Right forelimb (tissue), 1 donor: ENCODE measurements around the gene CNIH4.
"Not testable (repeated sequence)": the region's sequence is repeated elsewhere in the genome, so short reads cannot be mapped to it uniquely, and the experiment has no call there.

Source experiments
- DNase-seq: peaks from one replicate; pipeline ENCODE4 v3.0.0-alpha.2; 2018

The CNIH4 gene

DNA sequence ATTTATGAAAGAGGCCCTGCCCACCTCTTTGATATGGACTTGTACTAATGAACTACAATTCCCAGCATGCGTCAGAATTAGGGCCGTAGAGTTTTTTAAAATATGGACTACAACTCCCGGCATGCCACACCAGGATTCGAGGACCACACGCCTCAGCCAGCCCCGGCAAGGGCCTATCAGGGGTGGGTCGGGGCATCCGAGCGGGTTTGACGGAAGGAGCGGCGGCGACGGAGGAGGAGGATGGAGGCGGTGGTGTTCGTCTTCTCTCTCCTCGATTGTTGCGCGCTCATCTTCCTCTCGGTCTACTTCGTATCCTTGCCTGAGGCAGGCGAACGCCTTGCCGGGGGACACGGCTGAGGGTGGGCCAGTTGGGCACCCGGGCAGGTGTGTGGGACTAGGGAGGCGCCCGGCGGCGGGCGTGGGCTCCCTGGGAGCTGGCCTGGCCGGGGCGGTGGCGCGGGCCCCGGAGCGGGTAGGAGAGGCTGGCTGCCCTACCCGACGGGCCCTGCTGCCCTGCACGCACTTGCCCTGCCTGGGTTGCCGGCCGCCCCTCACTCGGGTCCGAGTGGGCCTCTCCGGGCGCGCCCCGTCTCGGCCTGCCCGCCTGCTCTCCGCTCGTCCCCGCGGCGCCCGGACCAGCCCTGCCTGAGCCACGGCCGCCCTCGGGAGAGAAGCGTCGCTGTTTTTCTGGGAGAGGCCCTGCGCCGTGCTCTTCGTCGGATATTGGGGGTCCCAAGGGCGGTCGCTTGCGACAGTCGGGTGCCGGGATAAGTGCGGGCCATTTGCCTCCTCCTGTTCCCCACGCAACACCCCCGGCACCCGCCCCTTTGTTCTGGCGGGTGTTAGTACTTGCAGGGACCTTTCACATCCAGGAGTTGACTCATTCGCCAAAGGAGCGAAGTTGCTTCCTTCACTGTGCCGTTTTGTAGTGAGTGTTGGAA lies at the start of gene CNIH4:
TSS of gene CNIH4 (plus strand) at position 195 of the 941 bp plus-strand sequence. CDS start at position 241, 46 bp downstream.
- DNase-seq, result peak; percentile 92

DNA sequence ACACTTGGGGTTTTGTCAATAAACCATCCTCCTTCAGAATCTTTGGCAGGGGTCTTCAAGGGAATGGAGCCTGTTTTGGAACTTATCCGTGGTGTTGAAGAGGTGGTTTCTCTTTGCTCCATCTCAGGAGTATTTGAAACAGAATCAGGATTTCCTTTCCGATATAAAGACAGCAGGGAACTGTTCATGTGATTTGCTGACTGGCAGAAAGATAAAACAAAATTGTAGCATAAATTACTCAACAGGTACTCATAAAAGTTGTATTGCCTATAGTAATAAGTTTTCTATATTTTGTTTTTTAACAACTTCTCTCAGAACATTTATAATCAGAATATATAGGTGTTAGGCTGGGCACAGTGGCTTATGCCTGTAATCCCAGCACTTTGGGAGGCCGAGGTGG lies 48.6 kb upstream of the CNIH4 start:
- DNase-seq, result no peak

DNA sequence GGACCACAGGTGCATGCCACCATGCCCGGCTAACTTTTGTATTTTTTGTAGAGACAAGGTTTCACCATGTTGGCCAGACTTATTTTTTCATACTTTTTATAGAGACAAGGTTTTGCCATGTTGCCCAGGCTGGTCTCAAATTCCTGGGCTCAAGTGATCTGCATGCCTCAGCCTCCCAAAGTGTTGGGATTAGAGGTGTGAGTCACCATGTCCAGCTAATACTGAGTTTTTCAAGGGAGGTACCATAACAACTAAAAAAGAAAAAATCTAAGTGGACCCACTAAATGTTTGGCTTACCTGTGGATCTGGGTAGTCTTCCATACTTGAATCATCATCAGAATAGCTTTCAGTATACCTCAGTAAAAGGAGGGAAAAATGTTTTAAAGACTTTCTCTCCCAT lies 45.2 kb upstream of the CNIH4 start:
- not testable (repeated sequence) for DNase-seq

- no peak for DNase-seq
These were observed 44.7 kb upstream of the CNIH4 start for GRCh38 chr1:224312025-224312424.

- DNase-seq, result no peak
These were observed 39.2 kb upstream of the CNIH4 start for GRCh38 chr1:224317383-224318045.

GRCh38 chr1:224321706-224322105 lies 35.0 kb upstream of the CNIH4 start:
- DNase-seq, result no peak

DNA sequence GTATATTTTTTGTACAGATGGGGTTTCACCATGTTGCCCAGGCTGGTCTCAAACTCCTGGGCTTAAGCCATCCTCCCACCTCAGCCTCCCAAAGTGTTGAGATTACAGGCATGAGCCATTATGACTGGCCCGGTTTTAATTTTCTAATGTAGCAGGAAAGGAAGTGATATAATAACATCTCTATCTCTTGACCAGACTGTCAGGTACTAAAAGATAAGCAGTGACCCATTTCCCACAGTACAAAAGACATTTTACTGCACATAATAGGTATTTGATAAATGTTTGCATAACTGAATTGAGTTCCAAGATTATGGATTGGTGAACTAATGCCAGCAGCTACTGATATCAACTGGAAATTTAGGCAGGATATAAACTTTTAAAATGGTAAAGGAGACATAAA lies 30.7 kb upstream of the CNIH4 start:
- no peak for DNase-seq

DNA sequence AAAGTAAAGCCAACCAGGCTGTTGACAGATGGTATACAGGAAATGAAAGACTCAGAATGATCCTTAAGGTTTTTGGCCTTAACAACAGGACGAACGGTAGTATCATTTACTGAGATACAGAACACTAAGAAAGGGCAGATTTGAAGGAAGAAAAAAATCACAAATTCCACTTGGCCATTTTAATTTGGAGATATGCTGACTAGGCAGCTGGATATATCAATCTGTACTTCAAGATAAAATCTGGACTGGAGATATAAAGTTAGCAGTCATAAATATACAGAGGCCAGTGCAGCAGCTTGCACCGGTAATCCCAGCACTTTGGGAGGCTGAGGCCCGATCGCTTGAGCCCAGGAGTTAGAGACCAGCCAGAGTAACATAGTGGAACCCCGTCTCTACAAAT lies 28.0 kb upstream of the CNIH4 start:
- DNase-seq, result no peak

DNA sequence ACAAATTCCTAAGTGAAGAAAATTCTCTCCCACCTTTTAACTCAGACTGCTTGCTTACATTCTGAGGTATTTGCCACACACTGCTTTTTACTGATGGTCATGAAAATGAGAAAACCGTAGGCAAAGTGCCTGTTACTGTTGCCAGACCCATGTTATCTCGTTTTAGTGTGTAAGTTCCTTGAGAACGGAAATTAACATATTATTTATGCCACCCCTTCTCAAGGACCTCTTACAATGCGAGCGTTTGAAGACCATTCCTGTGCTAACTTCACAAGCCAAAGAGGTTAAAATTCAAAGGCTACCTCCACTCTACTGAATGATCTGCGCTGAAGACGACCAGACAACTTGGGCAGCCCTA lies 27.2 kb upstream of the CNIH4 start:
- DNase-seq, result no peak

GRCh38 chr1:224329842-224330753 lies 26.6 kb upstream of the CNIH4 start, which contains the start of gene NVL:
Gene NVL (minus strand): TSS chr1:224330172. CDS start chr1:224330127, 45 bp downstream.
- DNase-seq, result peak; percentile 94

DNA sequence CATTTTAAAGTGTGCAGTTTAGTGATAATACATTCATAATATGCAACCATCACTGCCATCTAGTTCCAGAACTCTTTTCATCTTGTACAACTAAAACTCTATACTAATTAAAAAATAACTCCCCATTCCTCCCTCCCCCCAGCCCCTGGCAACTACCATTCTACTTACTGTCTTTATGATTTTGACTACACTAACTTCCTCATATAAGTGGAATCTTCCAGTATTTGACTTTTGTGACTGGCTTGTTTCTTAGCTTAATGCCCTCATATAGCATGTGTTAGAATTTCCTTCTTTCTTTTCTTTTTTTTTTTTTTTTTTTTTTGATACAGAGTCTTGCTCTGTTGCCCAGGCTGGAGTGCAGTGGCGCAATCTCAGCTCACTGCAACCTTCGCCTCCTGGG lies 25.4 kb upstream of the CNIH4 start:
- no peak for DNase-seq

DNA sequence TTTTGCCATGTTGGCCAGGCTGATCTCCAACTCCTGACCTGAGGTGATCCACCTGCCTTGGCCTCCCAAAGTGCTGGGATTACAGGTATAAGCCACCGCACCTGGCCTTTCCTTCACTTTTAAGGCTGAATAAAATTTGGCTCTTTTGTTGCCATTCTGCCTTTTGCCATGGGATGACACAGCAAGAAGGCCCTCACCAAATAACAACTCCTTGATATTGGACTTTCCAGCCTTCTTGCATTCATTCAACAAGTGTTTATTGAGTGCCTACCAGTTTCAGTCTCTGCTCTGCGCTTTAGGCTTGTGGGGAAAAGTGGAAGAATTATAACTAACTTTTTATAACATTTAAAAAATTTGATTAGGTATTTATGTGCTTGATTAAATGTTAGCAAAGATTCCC lies 24.9 kb upstream of the CNIH4 start:
- no peak for DNase-seq

DNA sequence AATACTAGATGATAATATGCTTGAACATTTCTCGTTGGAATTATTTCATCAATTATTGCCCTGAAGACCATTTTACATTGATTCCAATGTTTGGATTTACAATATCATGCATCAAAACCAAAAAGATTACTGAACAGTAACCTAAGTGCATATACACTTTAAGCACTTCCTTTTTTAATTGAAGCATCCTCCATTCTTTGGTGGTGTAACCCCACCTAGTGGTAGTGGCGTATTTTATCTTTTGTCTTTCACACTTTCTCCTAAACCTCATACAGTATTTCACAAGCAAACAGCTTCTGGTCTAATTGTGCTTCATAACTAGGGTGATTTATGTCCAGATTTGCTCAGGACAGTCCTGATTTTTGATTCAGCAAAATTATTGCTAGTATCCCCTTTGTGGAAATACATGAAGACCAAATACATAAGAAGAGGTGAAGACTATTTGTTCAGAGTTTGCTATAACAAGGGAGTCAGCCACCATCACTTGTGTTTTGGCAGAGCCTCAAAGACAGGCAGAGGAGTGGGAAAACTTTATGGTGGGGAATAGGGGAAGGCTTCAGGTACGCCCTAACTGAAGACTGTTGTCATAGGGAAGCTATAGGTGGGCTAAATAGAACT lies 23.3 kb upstream of the CNIH4 start:
- DNase-seq, result no peak

DNA sequence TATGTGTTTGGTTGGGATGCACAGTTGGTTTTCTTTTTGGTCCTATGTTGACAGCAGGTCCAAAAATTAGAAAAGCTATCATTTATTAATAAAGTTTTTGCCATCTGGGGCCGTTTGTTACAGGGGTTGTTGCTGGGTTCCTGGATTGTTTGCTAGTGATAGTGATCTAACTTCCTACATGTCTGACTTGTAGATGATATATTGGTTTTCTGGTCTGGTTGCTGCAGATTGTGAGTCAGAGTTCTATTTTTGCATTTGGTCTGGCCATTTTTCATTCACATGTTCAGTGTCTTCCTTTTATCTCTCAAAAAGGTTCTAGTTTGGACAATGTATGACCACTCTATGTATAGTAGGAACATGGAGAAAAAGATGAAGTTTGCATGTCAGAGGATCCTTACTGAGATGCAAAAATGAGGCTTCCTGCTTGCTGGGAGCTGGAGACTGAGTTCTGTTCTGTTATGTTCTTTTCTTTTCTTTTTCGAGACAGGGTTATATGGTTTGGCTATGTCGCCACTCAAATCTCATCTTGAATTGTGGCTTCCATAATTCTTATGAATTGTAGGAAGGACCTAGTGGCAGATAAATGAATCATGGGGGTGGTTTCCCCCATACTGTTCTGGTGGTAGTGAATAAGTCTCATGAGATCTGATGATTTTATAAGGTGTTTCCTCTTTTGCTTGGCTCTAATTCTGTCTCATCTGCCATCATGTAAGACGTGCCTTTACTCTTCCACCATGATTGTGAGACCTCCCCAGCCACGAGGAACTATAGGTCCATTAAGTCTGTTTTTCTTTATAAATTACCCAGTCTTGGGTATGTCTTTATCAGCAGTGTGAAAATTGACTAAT lies 22.5 kb upstream of the CNIH4 start:
- DNase-seq, result no peak

GRCh38 chr1:224338150-224338838 lies 18.4 kb upstream of the CNIH4 start:
- no peak for DNase-seq

DNA sequence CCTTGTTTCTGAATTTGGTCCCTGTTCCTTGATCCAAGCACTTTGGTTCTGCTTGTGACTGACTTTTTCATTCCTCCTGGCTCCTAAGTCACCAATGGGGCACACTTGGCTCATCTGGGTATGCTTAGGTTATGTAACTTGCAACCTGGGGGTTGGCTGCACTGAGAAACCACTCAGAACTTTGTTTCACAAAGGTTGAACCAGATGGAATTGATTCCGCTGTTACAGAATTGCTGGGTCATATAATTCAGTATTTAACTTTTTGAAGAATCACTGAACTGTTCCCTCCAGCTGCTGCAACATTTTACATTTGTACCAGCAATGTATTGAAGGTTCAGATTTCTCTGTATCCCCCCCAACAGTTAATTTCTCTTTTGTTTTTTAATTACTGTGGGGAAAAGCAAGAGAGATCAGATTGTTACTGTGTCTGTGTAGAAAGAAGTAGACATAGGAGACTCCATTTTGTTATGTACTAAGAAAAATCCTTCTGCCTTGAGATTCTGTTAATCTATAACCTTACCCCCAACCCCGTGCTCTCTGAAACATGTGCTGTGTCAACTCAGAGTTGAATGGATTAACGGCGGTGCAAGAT lies 17.1 kb upstream of the CNIH4 start:
- DNase-seq, result no peak

- DNase-seq, result not testable (repeated sequence)
These were observed 16.0 kb upstream of the CNIH4 start for GRCh38 chr1:224340453-224341384.

- no peak for DNase-seq
These were observed 13.0 kb upstream of the CNIH4 start for GRCh38 chr1:224343679-224344078.

DNA sequence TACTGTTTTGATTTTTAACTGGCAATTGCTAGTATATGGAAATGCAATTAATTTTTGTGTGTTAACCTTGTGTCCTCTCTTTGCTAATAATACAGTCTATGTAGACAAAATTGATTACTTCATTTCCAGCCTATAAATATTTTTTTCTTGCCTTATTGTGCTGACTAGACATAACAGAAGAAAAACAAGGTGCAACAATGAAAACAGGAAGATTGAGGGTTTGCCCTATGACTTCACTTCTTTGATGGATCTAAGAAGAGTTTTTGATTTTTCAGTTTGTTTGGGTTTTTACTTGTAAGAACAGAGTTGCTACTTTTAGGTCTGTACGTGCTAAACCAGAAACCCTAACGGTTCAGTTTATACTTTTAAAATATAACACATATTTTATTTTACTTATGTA lies 8.5 kb upstream of the CNIH4 start:
- no peak for DNase-seq
